IMR-90 (cell line): ENCODE results near the gene HLA-DQA1. TPM values are rescaled to one million over a fixed set of nuclear protein-coding genes. Genes with fewer than 3 reads are reported as not detected.

ENCODE experiments used
- ATAC-seq: fragments of 200-7000 bp; cut with Tn5 transposase; 2 replicates; pipeline ENCODE4 v1.9.1; 2020; ENCODE audit warnings: low read depth, mild to moderate bottlenecking, moderate library complexity
- BruUV-seq: library from RNA; stranded (reverse); fragments of 400-500 nt; replicated peaks from 2 replicates; lab custom pipeline; 2021; lab: Mats Ljungman, UMichigan
- CTCF ChIA-PET: fragments of 300-600 bp; formaldehyde crosslinking; extraction: SDS; loops from one replicate; lab custom pipeline; 2021; ENCODE audit warnings: antibody characterized with exemption; lab: Yijun Ruan, JAX
- POLR2A ChIA-PET: fragments of 300-600 bp; sonication (Branson Sonifier 250); formaldehyde crosslinking; loops from one replicate; lab custom pipeline; 2022; ENCODE audit warnings: antibody characterized with exemption; ENCODE audit not compliant: unreplicated experiment; lab: Charles Lee
- DNase-seq: peaks from one replicate; pipeline ENCODE4 v3.0.0; 2013
- H2AFZ ChIP-seq: replicated peaks from 2 replicates; pipeline ENCODE3; 2013; ENCODE audit warnings: low read length, mild to moderate bottlenecking; ENCODE audit not compliant: poor library complexity
- H2AK5ac ChIP-seq: 2 replicates; pipeline ENCODE4 v1.6.1; 2013; ENCODE audit warnings: low read depth, low read length, inconsistent platforms
- H2AK9ac ChIP-seq: replicated peaks from 2 replicates; pipeline ENCODE3; 2013; ENCODE audit warnings: mild to moderate bottlenecking, low read depth, low read length, moderate library complexity; ENCODE audit not compliant: poor library complexity
- H2BK120ac ChIP-seq: 2 replicates; pipeline ENCODE4 v1.6.1; 2013; ENCODE audit warnings: low read depth, low read length, inconsistent platforms
- H2BK15ac ChIP-seq: 3 replicates; pipeline ENCODE4 v1.6.1; 2013; ENCODE audit warnings: low read depth, low read length, inconsistent platforms
- H2BK20ac ChIP-seq: 2 replicates; pipeline ENCODE4 v1.6.1; 2013; ENCODE audit warnings: low read depth, mild to moderate bottlenecking, inconsistent platforms, low read length, moderate library complexity
- H2BK5ac ChIP-seq: 2 replicates; pipeline ENCODE4 v1.6.1; 2013; ENCODE audit warnings: mild to moderate bottlenecking, low read depth, low read length, inconsistent platforms; ENCODE audit not compliant: poor library complexity, severe bottlenecking
- H3K14ac ChIP-seq: replicated peaks from 2 replicates; pipeline ENCODE4 v1.6.1; 2013; ENCODE audit warnings: low read depth, low read length, inconsistent platforms
- H3K18ac ChIP-seq: 2 replicates; pipeline ENCODE4 v1.6.1; 2013; ENCODE audit warnings: low read depth, low read length, control low read depth
- H3K23ac ChIP-seq: 2 replicates; pipeline ENCODE4 v1.6.1; 2013; ENCODE audit warnings: low read depth, low read length, inconsistent platforms
- H3K27ac ChIP-seq: 2 replicates; pipeline ENCODE4 v1.5.1; 2013; ENCODE audit warnings: mild to moderate bottlenecking, control low read depth, low read length; ENCODE audit not compliant: insufficient read depth
- H3K27me3 ChIP-seq: 2 replicates; pipeline ENCODE4 v1.6.1; 2013; ENCODE audit warnings: low read length; ENCODE audit not compliant: control insufficient read depth, insufficient read depth
- H3K36me3 ChIP-seq: 2 replicates; pipeline ENCODE4 v1.6.1; 2013; ENCODE audit warnings: low read length, mixed read lengths; ENCODE audit not compliant: control insufficient read depth, insufficient read depth
- H3K4ac ChIP-seq: 2 replicates; pipeline ENCODE4 v1.6.1; 2013; ENCODE audit warnings: low read depth, low read length, inconsistent platforms
- H3K4me1 ChIP-seq: 2 replicates; pipeline ENCODE4 v1.6.1; 2013; ENCODE audit warnings: low read length, mixed read lengths; ENCODE audit not compliant: control insufficient read depth, insufficient read depth
- H3K4me2 ChIP-seq: 2 replicates; pipeline ENCODE4 v1.6.1; 2013; ENCODE audit warnings: low read depth, mild to moderate bottlenecking, control low read depth, low read length, moderate library complexity
- H3K4me3 ChIP-seq: 2 replicates; pipeline ENCODE4 v1.5.1; 2013; ENCODE audit warnings: low read depth, mild to moderate bottlenecking, control low read depth, low read length, moderate library complexity; ENCODE audit not compliant: insufficient read depth
- H3K56ac ChIP-seq: 2 replicates; pipeline ENCODE4 v1.6.1; 2013; ENCODE audit warnings: low read length, inconsistent platforms; ENCODE audit not compliant: insufficient read depth; ENCODE audit errors: extremely low read depth
- H3K79me1 ChIP-seq, 2 experiments: 2 replicates each; pipeline ENCODE4 v1.6.1; 2013; ENCODE audit warnings: low read length in 2 of 2, inconsistent platforms in 1 of 2, low read depth in 1 of 2
- H3K9ac ChIP-seq: 2 replicates; pipeline ENCODE4 v1.6.1; 2013; ENCODE audit warnings: low read depth, low read length, control low read depth
- H3K9me1 ChIP-seq: 2 replicates; pipeline ENCODE4 v1.6.1; 2013; ENCODE audit warnings: low read length, inconsistent platforms; ENCODE audit not compliant: insufficient read depth
- H3K9me3 ChIP-seq: 2 replicates; pipeline ENCODE4 v1.6.1; 2013; ENCODE audit warnings: low read length; ENCODE audit not compliant: control insufficient read depth, insufficient read depth
- H4K20me1 ChIP-seq: 2 replicates; pipeline ENCODE4 v1.6.1; 2013; ENCODE audit warnings: low read length, inconsistent platforms; ENCODE audit not compliant: insufficient read depth
- H4K5ac ChIP-seq: 2 replicates; pipeline ENCODE4 v1.6.1; 2013; ENCODE audit warnings: mild to moderate bottlenecking, low read depth, low read length, control low read depth
- H4K8ac ChIP-seq, 2 experiments: 2 replicates each; pipeline ENCODE4 v1.6.1; 2013; ENCODE audit warnings: low read depth in 2 of 2, low read length in 2 of 2, control low read depth in 1 of 2, inconsistent platforms in 1 of 2
- H4K91ac ChIP-seq: 2 replicates; pipeline ENCODE4 v1.6.1; 2013; ENCODE audit warnings: low read depth, low read length, inconsistent platforms; ENCODE audit not compliant: insufficient read depth
- CTCF ChIP-seq: conservative IDR thresholded peaks from 2 replicates; pipeline ENCODE4 v1.5.1; 2012; ENCODE audit warnings: mild to moderate bottlenecking, low read depth, low read length, improper control_type of control experiment
- MAFK ChIP-seq: IDR thresholded peaks from 2 replicates; pipeline ENCODE4 v1.6.1; 2012; ENCODE audit warnings: low read depth, low read length, improper control_type of control experiment
- USF2 ChIP-seq: fragments of 150-350 bp; IDR thresholded peaks from 2 replicates; pipeline ENCODE4 v1.6.1; 2017; ENCODE audit warnings: mild to moderate bottlenecking, antibody characterized with exemption, low read length, low read depth
- WGBS, 2 experiments: methylation state at CpG; one replicate each; pipeline versions ENCODE4 v1.1.5 to v1.1.7; 2013; ENCODE audit warnings: missing lambda C conversion rate in 2 of 2; ENCODE audit not compliant: insufficient read length in 1 of 2; ENCODE audit errors: extremely low coverage in 2 of 2; 5-methylcytosine and 5-hydroxymethylcytosine counted together
- dilution Hi-C: fragments of 300-500 bp; cut with HindIII; formaldehyde crosslinking; loops from one replicate; pipeline ENCODE4 v1.14.3; 2018; ENCODE audit warnings: low sequenced_read_pairs; ENCODE audit not compliant: unreplicated experiment
- in situ Hi-C: fragments of 300-500 bp; cut with MboI; formaldehyde crosslinking; loops from 3 replicates; pipeline ENCODE4 v1.14.3; 2019; ENCODE audit warnings: low sequenced_read_pairs, inconsistent platforms, mixed read lengths
- intact Hi-C: fragments of 100-400 bp; cut with micrococcal nuclease; formaldehyde crosslinking; loops from 2 replicates; pipeline ENCODE4 v1.10.0; 2022
- polyA plus RNA-seq, 3 experiments: library from polyadenylated mRNA; depleted of rRNA; stranded (reverse); fragments of >200 nt; gene quantifications; 2 replicates each; pipeline ENCODE4 v1.2.3, GENCODE V29; 2012; ENCODE audit warnings: low replicate concordance in 1 of 3
- total RNA-seq: library from RNA; depleted of rRNA; stranded (reverse); fragments of >200 nt; gene quantifications from 2 replicates; pipeline ENCODE4 v1.2.3, GENCODE V29; 2012

Gene HLA-DQA1
- total and polyA plus RNA-seq, 2 of the 4 experiments (the other 2 are of a cell fraction): not detected

- H3K4me2 ChIP-seq: no peak overlapping the region
- H3K9me3 ChIP-seq: no peaks in the 10 kb centered on the region
- H4K8ac ChIP-seq: no peak overlapping the region
- no peak overlapping the region for H3K27ac ChIP-seq
- no TSS peak for BruUV-seq
- H2AFZ ChIP-seq: no peak overlapping the region
- H3K4me1 ChIP-seq: no peaks in the 10 kb centered on the region
- no peak overlapping the region for H3K14ac ChIP-seq
- no peaks in the 10 kb centered on the region for H3K79me1 ChIP-seq
- no peak for TF ChIP-seq CTCF
- TF ChIP-seq MAFK: no peak
- TF ChIP-seq USF2: no peak
- dilution Hi-C loops: no loop called here
- CTCF ChIA-PET: interaction anchor here (0.6 kb wide), 1 partner anchor 335 kb away, joined by 3 read pairs; no protein-coding TSS in a partner anchor
- H2BK20ac ChIP-seq: no peak overlapping the region
- H2AK5ac ChIP-seq: no peak overlapping the region
- H3K56ac ChIP-seq: no peak overlapping the region
- no peak overlapping the region for H2BK5ac ChIP-seq
- no peak overlapping the region for H3K23ac ChIP-seq
- POLR2A ChIA-PET: no interaction called here
- H4K91ac ChIP-seq: no peak overlapping the region
- no peak overlapping the region for H4K5ac ChIP-seq
- in situ Hi-C loops: no loop called here
- intact Hi-C loops: no loop called here
- DNase-seq (no peak), ATAC-seq (no peak)
- H3K4me3 ChIP-seq: no peak overlapping the region
- no peak overlapping the region for H3K9ac ChIP-seq
- WGBS, 2 experiments: no CpG with 5 or more reads among the region's 6 CpGs
- no peaks in the 10 kb centered on the region for H3K9me1 ChIP-seq
- no peaks in the 10 kb centered on the region for H4K20me1 ChIP-seq
- H2BK15ac ChIP-seq: no peak overlapping the region
- no peak overlapping the region for H3K4ac ChIP-seq
- H3K27me3 ChIP-seq: no peaks in the 10 kb centered on the region
- H3K18ac ChIP-seq: no peak overlapping the region
- no peak overlapping the region for H2BK120ac ChIP-seq
- no peaks in the 10 kb centered on the region for H3K36me3 ChIP-seq
- no peak overlapping the region for H2AK9ac ChIP-seq
Measured at GRCh38 chr6:32658268-32658897, 21.2 kb downstream of the HLA-DQA1 start.
